B cell (primary cell): ENCODE measurements around the gene MIS18BP1. TPM values are rescaled to one million over a fixed set of nuclear protein-coding genes. Genes with fewer than 3 reads are reported as not detected.

Experiments used
- ATAC-seq: fragments of 200-7000 bp; cut with Tn5 transposase; one replicate; pipeline ENCODE4 v1.10.0; 2021; ENCODE audit warnings: low read depth, mild to moderate bottlenecking, moderate number of reproducible peaks, moderate library complexity
- CTCF ChIA-PET: fragments of 350-600 bp; sonication (Branson Sonifier 250); formaldehyde crosslinking; loops from one replicate; lab custom pipeline; 2021; ENCODE audit warnings: antibody characterized with exemption, inconsistent platforms; lab: Charles Lee
- POLR2A ChIA-PET: fragments of 350-600 bp; sonication (Branson Sonifier 250); formaldehyde crosslinking; loops from one replicate; lab custom pipeline; 2021; ENCODE audit warnings: antibody characterized with exemption; lab: Charles Lee
- DNase-seq: peaks from one replicate; pipeline ENCODE4 v3.0.0; 2013
- H2AFZ ChIP-seq: 2 replicates; pipeline ENCODE4 v1.6.1; 2012; ENCODE audit warnings: mild to moderate bottlenecking, low read depth, low read length; ENCODE audit not compliant: insufficient read depth, poor library complexity, severe bottlenecking
- H3K27ac ChIP-seq, 2 donors: 1 replicate in 1 of 2; 2 replicates in 1 of 2; pipeline ENCODE4 v1.5.1; 2012 to 2013; ENCODE audit warnings: low read length in 2 of 2, mild to moderate bottlenecking in 2 of 2, moderate library complexity in 1 of 2
- H3K27me3 ChIP-seq, 4 experiments: fragments of 200-600 bp in 1 of 4; sonication (generic) in 1 of 4; replicated peaks in 1 of 4; 1 replicate in 2 of 4; 2 replicates in 2 of 4; pipeline versions ENCODE4 v1.6.1 to v1.7.0; 2013 to 2016; ENCODE audit warnings: low read length in 3 of 4, mild to moderate bottlenecking in 2 of 4, mixed read lengths in 1 of 4, moderate library complexity in 1 of 4; ENCODE audit not compliant: insufficient read depth in 4 of 4, control insufficient read depth in 3 of 4; ENCODE audit errors: control extremely low read depth in 1 of 4
- H3K36me3 ChIP-seq, 2 experiments: replicated peaks in 1 of 2; 1 replicate in 1 of 2; 2 replicates in 1 of 2; pipeline versions ENCODE4 v1.6.1 to v1.7.1; 2013; ENCODE audit warnings: low read length in 1 of 2; ENCODE audit not compliant: insufficient read depth in 2 of 2, control insufficient read depth in 1 of 2; ENCODE audit errors: control extremely low read depth in 1 of 2, extremely low read depth in 1 of 2
- H3K4me1 ChIP-seq, 2 donors: fragments of 200-600 bp in 1 of 2; sonication (generic) in 1 of 2; 1 replicate in 1 of 2; 2 replicates in 1 of 2; pipeline versions ENCODE4 v1.5.1 to v1.6.1; 2013 to 2017; ENCODE audit warnings: low read length in 2 of 2; ENCODE audit not compliant: control insufficient read depth in 2 of 2, insufficient read depth in 2 of 2
- H3K4me2 ChIP-seq: replicated peaks from 2 replicates; pipeline ENCODE3; 2012; ENCODE audit warnings: mild to moderate bottlenecking, low read depth, low read length; ENCODE audit not compliant: poor library complexity, severe bottlenecking
- H3K4me3 ChIP-seq, 5 experiments: fragments of 200-600 bp in 1 of 5; sonication (generic) in 1 of 5; 1 replicate in 3 of 5; 2 replicates in 2 of 5; pipeline versions ENCODE4 v1.5.1 to v1.7.0; 2011 to 2016; ENCODE audit warnings: low read length in 4 of 5, mild to moderate bottlenecking in 4 of 5, low read depth in 2 of 5, control low read depth in 1 of 5, moderate library complexity in 1 of 5; ENCODE audit not compliant: insufficient read depth in 1 of 5; ENCODE audit errors: control extremely low read depth in 1 of 5, extremely low read depth in 1 of 5
- H3K79me2 ChIP-seq: fragments of 200-600 bp; sonication (generic); one replicate; pipeline ENCODE4 v1.6.0; 2016; ENCODE audit warnings: low read length; ENCODE audit not compliant: control insufficient read depth, insufficient read depth
- H3K9ac ChIP-seq: fragments of 200-600 bp; sonication (generic); 2 replicates; pipeline ENCODE4 v1.6.1; 2017; ENCODE audit warnings: mild to moderate bottlenecking, low read length, moderate library complexity
- H3K9me3 ChIP-seq, 3 donors: one replicate each; pipeline versions ENCODE4 v1.6.1 to v1.7.1; 2013; ENCODE audit warnings: low read length in 2 of 3; ENCODE audit not compliant: control insufficient read depth in 2 of 3, insufficient read depth in 1 of 3; ENCODE audit errors: control extremely low read depth in 1 of 3
- H4K20me1 ChIP-seq: 2 replicates; pipeline ENCODE4 v1.6.0; 2012; ENCODE audit warnings: mild to moderate bottlenecking, low read length; ENCODE audit not compliant: insufficient read depth, control insufficient read depth, poor library complexity, severe bottlenecking
- H3K27ac Mint-ChIP-seq: one replicate; pipeline ENCODE4 v1.8.0; 2021; ENCODE audit warnings: mixed read lengths
- H3K27me3 Mint-ChIP-seq: one replicate; pipeline ENCODE4 v1.8.0; 2021; ENCODE audit warnings: mixed read lengths
- H3K4me1 Mint-ChIP-seq: one replicate; pipeline ENCODE4 v1.8.0; 2021; ENCODE audit warnings: mixed read lengths
- H3K4me3 Mint-ChIP-seq: one replicate; pipeline ENCODE4 v1.8.0; 2021; ENCODE audit warnings: mixed read lengths
- H3K9me3 Mint-ChIP-seq: one replicate; pipeline ENCODE4 v1.8.0; 2022; ENCODE audit warnings: mixed read lengths; ENCODE audit not compliant: insufficient read depth
- CTCF ChIP-seq: fragments of 200-600 bp; IDR thresholded peaks from one replicate; pipeline ENCODE4 v1.8.0; 2022; ENCODE audit warnings: antibody characterized with exemption, mild to moderate bottlenecking
- EZH2 ChIP-seq: IDR thresholded peaks from 2 replicates; pipeline ENCODE4 v1.6.1; 2012; ENCODE audit warnings: borderline replicate concordance, low read depth, mild to moderate bottlenecking, moderate library complexity, low read length; ENCODE audit not compliant: insufficient read depth, poor library complexity, severe bottlenecking
- WGBS: methylation state at CpG from one replicate; pipeline ENCODE4 v1.1.5; 2013; ENCODE audit warnings: missing lambda C conversion rate; ENCODE audit not compliant: insufficient coverage; 5-methylcytosine and 5-hydroxymethylcytosine counted together
- intact Hi-C: fragments of 100-400 bp; cut with micrococcal nuclease; formaldehyde crosslinking; loops from one replicate; pipeline ENCODE4 v1.10.0; 2022
- polyA plus RNA-seq: library from polyadenylated mRNA; depleted of rRNA; stranded (reverse); fragments of >200 nt; gene quantifications from 2 replicates; pipeline ENCODE4 v1.2.3, GENCODE V29; 2012
- total RNA-seq, 2 donors: library from RNA; stranded (reverse); fragments of 120-200 nt in 1 of 2; gene quantifications; 1 replicate in 1 of 2; 2 replicates in 1 of 2; pipeline versions ENCODE4 v1.2.3 to v1.2.4, GENCODE V29; 2013 to 2022

MIS18BP1 gene
- total and polyA plus RNA-seq, 2 donors (not counting 1 experiment from before 2014, with no cell fraction given) = 30.0 to 92.5 TPM

GRCh38 chr14:45185100-45185814 is 67.7 kb downstream of the MIS18BP1 start:
- CTCF ChIA-PET = no interaction called here
- Mint-ChIP-seq H3K9me3 (no peaks in the 10 kb centered on the region), H3K27ac (no peak overlapping the region)

More at GRCh38 chr14:45185100-45185814, 67.7 kb downstream of the MIS18BP1 start:
- no peak overlapping the region for H3K4me3 Mint-ChIP-seq
- Histone ChIP-seq H3K36me3 (no peaks in the 10 kb centered on the region), H4K20me1 (no peaks in the 10 kb centered on the region), H3K9ac (no peak overlapping the region), H3K27ac (no peak overlapping the region), H2AFZ (no peak overlapping the region), H3K4me1 (no peaks in the 10 kb centered on the region), H3K79me2 (no peaks in the 10 kb centered on the region), H3K4me3 (no peak overlapping the region), H3K27me3 (no peaks in the 10 kb centered on the region), H3K9me3 (no peaks in the 10 kb centered on the region), H3K4me2 (no peak overlapping the region)
- DNase-seq (no peak), ATAC-seq (no peak)
- intact Hi-C loops = no loop called here
- peaks cover 2% of the 10 kb centered on the region for H3K4me1 Mint-ChIP-seq
- no CpG with 5 or more reads among the region's 2 CpGs for WGBS
- no peaks in the 10 kb centered on the region for H3K27me3 Mint-ChIP-seq
- POLR2A ChIA-PET = no interaction called here
- TF ChIP-seq CTCF (no peak), EZH2 (no peak)
